Mesodermal cell (in vitro differentiated cells): ENCODE results near the gene LIN7A.

Experiments used
- H3K27ac ChIP-seq: 2 replicates; pipeline ENCODE4 v1.7.0; 2013; ENCODE audit warnings: mild to moderate bottlenecking, low read depth, low read length, moderate library complexity; ENCODE audit not compliant: severe bottlenecking
- H3K36me3 ChIP-seq: 2 replicates; pipeline ENCODE4 v1.7.1; 2013; ENCODE audit warnings: mild to moderate bottlenecking, low read length, moderate library complexity; ENCODE audit not compliant: control insufficient read depth, insufficient read depth
- H3K4me1 ChIP-seq: one replicate; pipeline ENCODE4 v1.7.1; 2013; ENCODE audit warnings: mild to moderate bottlenecking, low read length; ENCODE audit not compliant: insufficient read depth, control insufficient read depth, poor library complexity, severe bottlenecking
- H3K4me3 ChIP-seq: 2 replicates; pipeline ENCODE4 v1.7.0; 2013; ENCODE audit warnings: low read length, control low read depth, mild to moderate bottlenecking; ENCODE audit not compliant: insufficient read depth, poor library complexity, severe bottlenecking; ENCODE audit errors: extremely low read depth
- H3K9me3 ChIP-seq: 2 replicates; pipeline ENCODE4 v1.7.1; 2013; ENCODE audit warnings: mild to moderate bottlenecking, low read length, moderate library complexity; ENCODE audit not compliant: control insufficient read depth
- WGBS, 2 experiments: methylation state at CpG; one replicate each; pipeline ENCODE4 v1.1.5; 2013; ENCODE audit warnings: missing lambda C conversion rate in 2 of 2; ENCODE audit not compliant: insufficient coverage in 2 of 2; 5-methylcytosine and 5-hydroxymethylcytosine counted together

Gene LIN7A

GRCh38 chr12:80920006-80920405 lies 17.7 kb downstream of the LIN7A start:
- Histone ChIP-seq H3K36me3 (no peaks in the 10 kb centered on the region), H3K9me3 (no peaks in the 10 kb centered on the region), H3K4me3 (no peak overlapping the region), H3K27ac (no peak overlapping the region), H3K4me1 (no peaks in the 10 kb centered on the region)
- WGBS, 2 experiments = 80% methylated on average over 1 of the region's 4 CpGs; no CpG with 5 or more reads in 1 of the 2 experiments

GRCh38 chr12:80917651-80918050 lies 20.1 kb downstream of the LIN7A start:
- H3K4me3 ChIP-seq = no peak overlapping the region
- no CpG with 5 or more reads among the region's 3 CpGs for WGBS, 2 experiments
- H3K4me1 ChIP-seq = no peaks in the 10 kb centered on the region

GRCh38 chr12:80912901-80913770 lies 24.6 kb downstream of the LIN7A start:
- H3K4me3 ChIP-seq = no peak overlapping the region
- WGBS, 2 experiments = 87 to 94% methylated on average over 7 to 8 of the region's 13 CpGs
- H3K36me3 ChIP-seq = no peaks in the 10 kb centered on the region
- no peaks in the 10 kb centered on the region for H3K9me3 ChIP-seq
- no peaks in the 10 kb centered on the region for H3K4me1 ChIP-seq
- H3K27ac ChIP-seq = no peak overlapping the region

More at GRCh38 chr12:80917651-80918050, 20.1 kb downstream of the LIN7A start:
- H3K27ac ChIP-seq = no peak overlapping the region
- no peaks in the 10 kb centered on the region for H3K9me3 ChIP-seq
- no peaks in the 10 kb centered on the region for H3K36me3 ChIP-seq

- no peaks in the 10 kb centered on the region for H3K36me3 ChIP-seq
- no peak overlapping the region for H3K4me3 ChIP-seq
- H3K27ac ChIP-seq = no peak overlapping the region
- no peaks in the 10 kb centered on the region for H3K4me1 ChIP-seq
- 90 to 91% methylated on average over 5 to 6 of the region's 6 CpGs for WGBS, 2 experiments
- no peaks in the 10 kb centered on the region for H3K9me3 ChIP-seq
Observed at GRCh38 chr12:80909370-80909769, 28.4 kb downstream of the LIN7A start.

- no peak overlapping the region for H3K4me3 ChIP-seq
- H3K9me3 ChIP-seq = no peaks in the 10 kb centered on the region
- H3K4me1 ChIP-seq = no peaks in the 10 kb centered on the region
- H3K36me3 ChIP-seq = no peaks in the 10 kb centered on the region
- no peak overlapping the region for H3K27ac ChIP-seq
Observed at GRCh38 chr12:80902711-80903110, 35.0 kb downstream of the LIN7A start.

GRCh38 chr12:80901661-80902060 lies 36.1 kb downstream of the LIN7A start:
- H3K36me3 ChIP-seq = no peaks in the 10 kb centered on the region
- H3K4me3 ChIP-seq = no peak overlapping the region
- H3K9me3 ChIP-seq = no peaks in the 10 kb centered on the region
- no peaks in the 10 kb centered on the region for H3K4me1 ChIP-seq
- H3K27ac ChIP-seq = no peak overlapping the region
- WGBS, 2 experiments = no CpG with 5 or more reads among the region's 1 CpG

- Histone ChIP-seq H3K4me3 (no peak overlapping the region), H3K4me1 (no peaks in the 10 kb centered on the region), H3K9me3 (no peaks in the 10 kb centered on the region), H3K36me3 (no peaks in the 10 kb centered on the region), H3K27ac (no peak overlapping the region)
- 80 to 83% methylated on average over 2 of the region's 3 CpGs for WGBS, 2 experiments
Observed at GRCh38 chr12:80895240-80895639, 42.5 kb downstream of the LIN7A start.

- H3K36me3 ChIP-seq = no peaks in the 10 kb centered on the region
- 90% methylated on average over 2 of the region's 3 CpGs; no CpG with 5 or more reads in 1 of the 2 experiments for whole genome bisulfite sequencing, 2 experiments
- H3K9me3 ChIP-seq = no peaks in the 10 kb centered on the region
- no peak overlapping the region for H3K4me3 ChIP-seq
- H3K4me1 ChIP-seq = no peaks in the 10 kb centered on the region
- H3K27ac ChIP-seq = no peak overlapping the region
Observed at GRCh38 chr12:80894179-80894578, 43.6 kb downstream of the LIN7A start.

GRCh38 chr12:80892597-80893445 lies 44.9 kb downstream of the LIN7A start:
- no peak overlapping the region for H3K4me3 ChIP-seq
- H3K27ac ChIP-seq = no peak overlapping the region
- H3K36me3 ChIP-seq = no peaks in the 10 kb centered on the region
- no peaks in the 10 kb centered on the region for H3K9me3 ChIP-seq
- no peaks in the 10 kb centered on the region for H3K4me1 ChIP-seq
- 30 to 42% methylated on average over 3 to 4 of the region's 7 CpGs for WGBS, 2 experiments

- H3K27ac ChIP-seq = no peak overlapping the region
- WGBS, 2 experiments = no CpG with 5 or more reads among the region's 1 CpG
- H3K4me1 ChIP-seq = no peaks in the 10 kb centered on the region
- H3K4me3 ChIP-seq = no peak overlapping the region
- no peaks in the 10 kb centered on the region for H3K9me3 ChIP-seq
- H3K36me3 ChIP-seq = no peaks in the 10 kb centered on the region
Observed at GRCh38 chr12:80884651-80885050, 53.1 kb downstream of the LIN7A start.

GRCh38 chr12:80881106-80881505 lies 56.6 kb downstream of the LIN7A start:
- Histone ChIP-seq H3K4me3 (no peak overlapping the region), H3K4me1 (no peaks in the 10 kb centered on the region), H3K9me3 (no peaks in the 10 kb centered on the region), H3K27ac (no peak overlapping the region), H3K36me3 (no peaks in the 10 kb centered on the region)
